22Rv1 (cell line): ENCODE data around the gene CASP3.

Source experiments
- CTCF ChIP-seq: fragments of 450-650 bp; IDR thresholded peaks from 2 replicates; pipeline ENCODE4 v1.5.1; 2017; ENCODE audit warnings: mild to moderate bottlenecking
- ZFX ChIP-seq: fragments of 450-650 bp; IDR thresholded peaks from 2 replicates; pipeline ENCODE4 v1.6.1; 2017; ENCODE audit warnings: antibody characterized with exemption, borderline replicate concordance

DNA sequence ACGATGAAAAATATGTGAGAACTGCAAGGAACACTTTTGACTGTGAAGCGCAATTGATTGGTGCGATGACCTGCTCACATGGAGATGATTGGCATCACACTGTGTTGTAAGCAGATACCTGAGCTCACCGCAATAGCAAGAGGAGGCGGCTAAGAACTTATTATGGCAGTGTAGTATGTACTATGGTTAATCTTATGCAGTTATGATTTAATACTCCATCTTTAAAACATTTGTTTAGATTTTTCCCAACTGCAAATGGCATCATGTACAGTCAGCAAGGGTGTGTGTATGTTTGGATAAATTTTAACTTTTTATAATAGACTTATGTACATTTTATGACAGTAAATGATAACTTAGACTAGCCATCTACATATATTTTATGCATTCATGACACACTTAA, 25.8 kb upstream of the CASP3 start:
- TF ChIP-seq CTCF, result no peak
- TF ChIP-seq ZFX, result no peak
